HepG2 (cell line): ENCODE data around the gene EEF1AKMT4. TPM values are rescaled to one million over a fixed set of nuclear protein-coding genes. Genes with fewer than 3 reads are reported as not detected.
A peak's percentile ranks its signal among the peaks of the same experiment; 100 is the strongest.

ENCODE experiments used
- CHCHD3 ChIP-seq: sonication (generic); formaldehyde crosslinking; IDR thresholded peaks from 2 replicates; pipeline ENCODE4 v1.8.0; 2022; ENCODE audit warnings: mild to moderate bottlenecking, missing genetic modification reagents, moderate library complexity
- ELF4 ChIP-seq: sonication (generic); formaldehyde crosslinking; IDR thresholded peaks from 2 replicates; pipeline ENCODE4 v1.5.0; 2020; ENCODE audit warnings: missing genetic modification reagents, mild to moderate bottlenecking, moderate library complexity, borderline replicate concordance
- GZF1 ChIP-seq: sonication (generic); formaldehyde crosslinking; IDR thresholded peaks from 2 replicates; pipeline ENCODE4 v1.5.1; 2020; ENCODE audit warnings: mild to moderate bottlenecking, missing genetic modification reagents
- HMG20B ChIP-seq: conservative IDR thresholded peaks from 2 replicates; pipeline ENCODE4 v1.6.1; 2016; ENCODE audit warnings: missing genetic modification reagents, missing compliant biosample characterization
- IKZF5 ChIP-seq: IDR thresholded peaks from 2 replicates; pipeline ENCODE4 v1.6.1; 2018; ENCODE audit warnings: missing genetic modification reagents, mild to moderate bottlenecking, missing compliant biosample characterization
- IRF1 ChIP-seq: sonication (generic); formaldehyde crosslinking; IDR thresholded peaks from 2 replicates; pipeline ENCODE4 v1.4.0; 2020; ENCODE audit warnings: low read depth, mild to moderate bottlenecking, missing genetic modification reagents
- PRDM4 ChIP-seq: sonication (generic); formaldehyde crosslinking; IDR thresholded peaks from 2 replicates; pipeline ENCODE4 v1.9.0; 2021; ENCODE audit warnings: missing genetic modification reagents, borderline replicate concordance
- ZBTB2 ChIP-seq: sonication (generic); formaldehyde crosslinking; IDR thresholded peaks from 2 replicates; pipeline ENCODE4 v1.8.0; 2022; ENCODE audit warnings: low read depth, missing genetic modification reagents
- ZBTB33 ChIP-seq: sonication (generic); formaldehyde crosslinking; IDR thresholded peaks from 2 replicates; pipeline ENCODE4 v1.4.0; 2020; ENCODE audit warnings: missing genetic modification reagents
- ZNF558 ChIP-seq: sonication (generic); formaldehyde crosslinking; IDR thresholded peaks from 2 replicates; pipeline ENCODE4 v1.9.0; 2022; ENCODE audit warnings: mild to moderate bottlenecking, missing genetic modification reagents, borderline replicate concordance
- ZNF580 ChIP-seq: IDR thresholded peaks from 2 replicates; pipeline ENCODE4 v1.6.1; 2016; ENCODE audit warnings: low read depth, borderline replicate concordance
- ZNF710 ChIP-seq: sonication (generic); formaldehyde crosslinking; IDR thresholded peaks from 2 replicates; pipeline ENCODE4 v1.5.0; 2020; ENCODE audit warnings: mild to moderate bottlenecking, missing genetic modification reagents, borderline replicate concordance
- ZSCAN5A ChIP-seq: sonication (generic); formaldehyde crosslinking; IDR thresholded peaks from 2 replicates; pipeline ENCODE4 v1.8.0; 2022; ENCODE audit warnings: mild to moderate bottlenecking, missing genetic modification reagents, borderline replicate concordance
- polyA plus RNA-seq, 8 experiments: library from polyadenylated mRNA; depleted of rRNA in 3 of 8; stranded (reverse) in 7 of 8; unstranded in 1 of 8; fragments of >200 nt; fragmentation: Illumina TruSeq in 4 of 8; extraction: Trizol in 4 of 8; gene quantifications; 2 replicates each; pipeline versions ENCODE4 v1.2.1 to v1.2.3, GENCODE V29; 2011 to 2016; ENCODE audit warnings: low read depth in 4 of 8, missing spikeins in 1 of 8, mixed read lengths in 1 of 8; ENCODE audit not compliant: insufficient read depth in 1 of 8
- total RNA-seq, 5 experiments: library from RNA; depleted of rRNA; stranded (reverse); fragments of >200 nt; fragmentation: Illumina TruSeq; extraction: Trizol; gene quantifications; 2 replicates each; pipeline ENCODE4 v1.2.3, GENCODE V29; 2016; ENCODE audit warnings: low read depth in 1 of 5

EEF1AKMT4 gene
- total and polyA plus RNA-seq, 2 of the 13 experiments (the other 11 are each of a cell fraction or from before 2014, with no cell fraction given) = 13.1 to 15.8 TPM

GRCh38 chr3:184241447-184242296 is 7.8 kb upstream of the EEF1AKMT4 start (continued):
- TF ChIP-seq ZBTB33 = peak; percentile 73; the same call in 1 of the 2 replicates
- TF ChIP-seq ZSCAN5A (CRISPR knock-in tag) = peak; percentile 85; the same call in 1 of the 2 replicates
- peak; percentile 96 for TF ChIP-seq IKZF5 (CRISPR knock-in tag)
- peak; percentile 69; the same call in 1 of the 2 replicates for TF ChIP-seq ZNF558
- peak; percentile 85; the same call in 1 of the 2 replicates for TF ChIP-seq IRF1 (CRISPR knock-in tag)
- peak; percentile 35; the same call in 1 of the 2 replicates for TF ChIP-seq HMG20B (CRISPR knock-in tag)
- TF ChIP-seq PRDM4 (CRISPR knock-in tag) = 0 out of 2 replicates have a peak, but pooled peaks have one; percentile 51
- peak; percentile 89; the same call in 1 of the 2 replicates for TF ChIP-seq ZNF580
- TF ChIP-seq ELF4 (CRISPR knock-in tag) = 0 out of 2 replicates have a peak, but pooled peaks have one; percentile 28
- no peak for TF ChIP-seq GZF1
- TF ChIP-seq CHCHD3 (CRISPR knock-in tag) = 0 out of 2 replicates have a peak, but pooled peaks have one; percentile 56
- peak; percentile 60; the same call in 1 of the 2 replicates for TF ChIP-seq ZBTB2 (CRISPR knock-in tag)
- TF ChIP-seq ZNF710 = no peak
